Suprapubic skin (tissue), 4 donors: ENCODE measurements around the gene MRC2.

Source experiments
- EP300 ChIP-seq: sonication (generic); formaldehyde crosslinking; IDR thresholded peaks from one replicate; pipeline ENCODE4 v1.6.1; 2017; ENCODE audit warnings: antibody characterized with exemption
- POLR2A ChIP-seq, 2 donors: fragments of 450-650 bp; IDR thresholded peaks; one replicate each; pipeline ENCODE4 v1.6.1; 2017; ENCODE audit warnings: antibody characterized with exemption in 2 of 2, mild to moderate bottlenecking in 2 of 2, moderate library complexity in 2 of 2
- POLR2AphosphoS5 ChIP-seq, 3 donors: sonication (generic); formaldehyde crosslinking; IDR thresholded peaks; one replicate each; pipeline ENCODE4 v1.6.1; 2017; ENCODE audit warnings: antibody characterized with exemption in 3 of 3
- TF ChIP-seq, protein P1 (sequence below), 2 donors: fragments of 200-600 bp in 1 of 2; fragments of 450-650 bp in 1 of 2; sonication (generic) in 1 of 2; IDR thresholded peaks; one replicate each; pipeline ENCODE4 v1.5.1; 2016 to 2019; ENCODE audit warnings: antibody characterized with exemption in 2 of 2, mild to moderate bottlenecking in 1 of 2, moderate library complexity in 1 of 2

DNA sequence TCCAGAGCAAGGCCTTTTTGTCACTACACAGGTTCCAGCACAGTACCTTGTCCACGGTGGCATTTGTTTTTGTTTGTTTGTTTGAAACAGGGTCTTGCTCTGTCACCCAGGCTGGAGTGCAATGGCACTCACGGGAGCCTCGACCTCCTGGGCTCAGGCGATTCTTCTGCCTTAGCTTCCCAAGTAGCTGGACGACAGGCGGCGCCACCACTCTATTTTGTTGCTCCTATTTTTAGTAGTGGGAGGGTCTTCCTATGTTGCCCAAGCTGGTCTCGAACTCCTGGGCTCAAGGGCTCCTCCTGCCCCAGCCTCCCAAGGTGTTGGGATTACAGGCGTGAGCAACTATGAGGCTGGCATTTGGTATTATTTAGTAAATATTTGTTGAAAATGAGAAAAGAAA, 10.3 kb downstream of the MRC2 start:
- TF ChIP-seq, protein P1, sequence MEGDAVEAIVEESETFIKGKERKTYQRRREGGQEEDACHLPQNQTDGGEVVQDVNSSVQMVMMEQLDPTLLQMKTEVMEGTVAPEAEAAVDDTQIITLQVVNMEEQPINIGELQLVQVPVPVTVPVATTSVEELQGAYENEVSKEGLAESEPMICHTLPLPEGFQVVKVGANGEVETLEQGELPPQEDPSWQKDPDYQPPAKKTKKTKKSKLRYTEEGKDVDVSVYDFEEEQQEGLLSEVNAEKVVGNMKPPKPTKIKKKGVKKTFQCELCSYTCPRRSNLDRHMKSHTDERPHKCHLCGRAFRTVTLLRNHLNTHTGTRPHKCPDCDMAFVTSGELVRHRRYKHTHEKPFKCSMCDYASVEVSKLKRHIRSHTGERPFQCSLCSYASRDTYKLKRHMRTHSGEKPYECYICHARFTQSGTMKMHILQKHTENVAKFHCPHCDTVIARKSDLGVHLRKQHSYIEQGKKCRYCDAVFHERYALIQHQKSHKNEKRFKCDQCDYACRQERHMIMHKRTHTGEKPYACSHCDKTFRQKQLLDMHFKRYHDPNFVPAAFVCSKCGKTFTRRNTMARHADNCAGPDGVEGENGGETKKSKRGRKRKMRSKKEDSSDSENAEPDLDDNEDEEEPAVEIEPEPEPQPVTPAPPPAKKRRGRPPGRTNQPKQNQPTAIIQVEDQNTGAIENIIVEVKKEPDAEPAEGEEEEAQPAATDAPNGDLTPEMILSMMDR (IDR thresholded peaks at IDR 0.05), result no peak
- TF ChIP-seq POLR2A (IDR thresholded peaks at IDR 0.05), result no peak
- TF ChIP-seq POLR2AphosphoS5 (IDR thresholded peaks at IDR 0.05), result no peak
- no peak for TF ChIP-seq EP300
